Limb (tissue), 2 donors: ENCODE measurements around the gene IL18RAP.

Experiments used
- DNase-seq, 2 donors: peaks; one replicate each; pipeline ENCODE4 v3.0.0-alpha.2; 2016; ENCODE audit errors: extremely low spot score in 2 of 2

The IL18RAP gene

DNA sequence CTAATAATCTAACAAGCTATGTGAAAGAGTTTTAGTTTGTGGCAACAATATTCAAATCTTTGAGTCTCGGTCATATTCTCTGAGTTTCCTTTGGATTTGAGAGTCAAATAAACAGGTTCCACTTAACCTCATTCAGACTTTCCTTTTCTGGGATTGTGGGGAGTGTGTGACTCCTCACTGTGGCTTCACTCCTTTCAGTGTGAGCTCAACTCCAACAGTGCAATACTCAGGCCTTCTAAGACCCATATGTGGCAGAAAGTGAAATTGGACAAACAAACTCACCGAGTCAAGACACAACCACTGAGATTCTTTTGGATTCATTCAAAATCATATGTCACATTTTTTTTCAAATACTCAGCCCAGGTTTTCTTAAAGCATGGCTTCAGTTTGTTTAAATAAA, 75.5 kb downstream of the IL18RAP start:
- no peak for DNase-seq

DNA sequence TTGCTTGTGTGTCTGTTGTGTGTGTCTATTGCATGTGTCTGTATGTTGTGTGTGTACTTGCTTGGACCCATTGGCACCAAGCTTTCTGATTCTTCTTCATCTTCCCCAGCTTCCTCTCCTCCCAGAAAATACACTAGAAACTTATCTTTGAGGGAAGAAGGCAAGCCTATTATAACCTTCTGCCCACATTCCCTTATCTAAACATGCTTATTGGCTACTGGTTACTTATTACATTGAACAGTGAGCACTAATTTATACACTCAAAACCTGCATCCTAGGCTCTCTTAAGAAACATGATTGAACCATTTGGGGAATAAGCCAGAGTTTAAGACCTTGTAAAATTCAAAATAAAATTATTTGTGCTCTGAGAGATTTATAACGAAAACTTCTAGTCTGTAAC, 76.6 kb downstream of the IL18RAP start:
- DNase-seq, result no peak
